Activated naive CD4-positive, alpha-beta T cell treated with anti-CD3 and anti-CD28 coated beads, Interleukin-2, amount 50 U/mL, for 24 hours (primary cell): ENCODE results near the gene NRCAM.

Source experiments
- H3K27ac Mint-ChIP-seq: one replicate; pipeline ENCODE4 v1.8.0; 2021; ENCODE audit warnings: mild to moderate bottlenecking, mixed read lengths
- H3K27me3 Mint-ChIP-seq: one replicate; pipeline ENCODE4 v1.8.0; 2021; ENCODE audit warnings: mixed read lengths
- H3K36me3 Mint-ChIP-seq: one replicate; pipeline ENCODE4 v1.8.0; 2021; ENCODE audit warnings: mixed read lengths
- H3K4me1 Mint-ChIP-seq: one replicate; pipeline ENCODE4 v1.8.0; 2021; ENCODE audit warnings: mixed read lengths
- H3K4me3 Mint-ChIP-seq: one replicate; pipeline ENCODE4 v1.8.0; 2021; ENCODE audit warnings: mild to moderate bottlenecking, mixed read lengths
- H3K9me3 Mint-ChIP-seq: one replicate; pipeline ENCODE4 v1.8.0; 2021; ENCODE audit warnings: mixed read lengths

The NRCAM gene

DNA sequence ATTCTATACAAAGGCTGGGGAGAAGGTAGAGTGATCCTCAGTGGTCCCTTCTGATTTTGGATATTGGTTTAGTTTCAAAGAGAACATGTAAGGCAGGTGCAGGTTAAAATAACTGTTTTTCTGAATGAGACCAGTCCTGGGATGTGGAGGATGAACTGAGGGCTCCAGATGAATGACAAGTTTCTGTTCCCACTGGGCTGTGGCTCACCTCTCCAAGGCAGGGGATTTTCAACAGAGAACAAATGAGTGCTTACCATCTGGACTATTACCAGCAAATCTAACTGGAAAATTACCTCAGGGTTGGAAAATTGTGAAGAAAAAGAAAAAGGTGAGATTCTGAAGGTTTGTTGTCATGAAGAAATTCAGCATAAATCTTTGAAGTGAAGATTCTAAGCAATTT, 334.1 kb downstream of the NRCAM start:
- H3K36me3 Mint-ChIP-seq = no peaks in the 10 kb centered on the region
- H3K27me3 Mint-ChIP-seq = no peaks in the 10 kb centered on the region
- H3K27ac Mint-ChIP-seq = no peak overlapping the region
- no peaks in the 10 kb centered on the region for H3K4me1 Mint-ChIP-seq
- H3K9me3 Mint-ChIP-seq = no peaks in the 10 kb centered on the region
- no peak overlapping the region for H3K4me3 Mint-ChIP-seq

DNA sequence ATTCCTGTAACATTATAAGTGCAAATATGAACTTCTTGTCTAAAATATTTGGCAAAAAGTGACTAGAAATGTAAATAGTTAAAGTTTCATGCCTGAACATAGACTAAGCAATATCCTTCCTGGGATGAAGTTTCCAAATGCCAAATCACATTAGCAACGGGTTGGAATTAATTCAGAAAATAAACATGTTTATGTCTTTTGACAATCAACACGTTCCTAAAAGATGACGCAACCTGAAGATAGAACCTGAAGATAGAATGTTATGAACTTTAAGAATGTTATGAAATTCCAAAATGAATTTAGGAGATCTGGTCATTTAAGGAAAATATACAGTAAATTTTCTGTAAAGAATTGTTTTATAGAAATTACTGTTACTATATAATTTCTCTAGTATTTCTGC, 335.3 kb downstream of the NRCAM start:
- no peak overlapping the region for H3K4me3 Mint-ChIP-seq
- H3K36me3 Mint-ChIP-seq = no peaks in the 10 kb centered on the region
- H3K27me3 Mint-ChIP-seq = no peaks in the 10 kb centered on the region
- H3K4me1 Mint-ChIP-seq = no peaks in the 10 kb centered on the region
- no peaks in the 10 kb centered on the region for H3K9me3 Mint-ChIP-seq
- H3K27ac Mint-ChIP-seq = no peak overlapping the region

DNA sequence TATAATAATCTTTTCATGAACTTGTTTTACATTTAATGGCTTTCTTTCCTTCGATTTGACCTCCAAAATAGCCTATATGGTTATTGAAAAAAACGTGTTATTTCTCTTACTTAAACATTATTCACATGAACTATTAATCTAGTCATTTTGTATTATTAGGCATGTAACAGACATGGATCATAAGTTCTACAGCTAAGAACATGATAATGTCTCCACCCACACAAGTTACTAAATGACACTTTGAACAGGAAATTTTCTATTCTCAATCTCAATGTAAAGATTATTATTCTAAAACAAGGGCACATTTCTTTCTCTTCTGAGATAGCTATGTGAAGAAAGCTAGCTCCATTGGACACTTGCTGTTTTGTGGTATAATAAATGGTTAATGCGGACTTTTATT, 336.0 kb downstream of the NRCAM start:
- H3K27ac Mint-ChIP-seq = no peak overlapping the region
- no peaks in the 10 kb centered on the region for H3K9me3 Mint-ChIP-seq
- H3K36me3 Mint-ChIP-seq = no peaks in the 10 kb centered on the region
- H3K4me1 Mint-ChIP-seq = no peaks in the 10 kb centered on the region
- no peak overlapping the region for H3K4me3 Mint-ChIP-seq
- no peaks in the 10 kb centered on the region for H3K27me3 Mint-ChIP-seq

DNA sequence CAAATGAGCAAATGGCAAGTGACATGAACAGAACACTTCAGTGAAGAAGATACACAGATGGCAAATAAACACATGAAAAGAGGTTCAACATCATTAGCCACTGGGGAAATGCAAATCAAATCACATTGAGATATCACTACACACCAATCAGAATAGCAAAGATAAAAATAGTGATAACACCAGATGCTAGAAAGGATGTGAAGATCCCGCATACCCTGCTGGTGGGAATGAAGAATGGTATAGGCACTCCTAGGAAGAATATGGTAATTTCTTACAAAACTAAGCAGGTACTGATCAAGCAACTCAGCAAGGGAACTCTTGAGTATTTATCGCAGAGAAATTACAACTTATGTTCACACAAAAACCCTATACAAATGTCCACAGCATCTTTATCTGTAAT, 337.3 kb downstream of the NRCAM start:
- Mint-ChIP-seq H3K36me3 (no peaks in the 10 kb centered on the region), H3K4me3 (no peak overlapping the region), H3K9me3 (no peaks in the 10 kb centered on the region), H3K4me1 (no peaks in the 10 kb centered on the region), H3K27ac (no peak overlapping the region), H3K27me3 (no peaks in the 10 kb centered on the region)

DNA sequence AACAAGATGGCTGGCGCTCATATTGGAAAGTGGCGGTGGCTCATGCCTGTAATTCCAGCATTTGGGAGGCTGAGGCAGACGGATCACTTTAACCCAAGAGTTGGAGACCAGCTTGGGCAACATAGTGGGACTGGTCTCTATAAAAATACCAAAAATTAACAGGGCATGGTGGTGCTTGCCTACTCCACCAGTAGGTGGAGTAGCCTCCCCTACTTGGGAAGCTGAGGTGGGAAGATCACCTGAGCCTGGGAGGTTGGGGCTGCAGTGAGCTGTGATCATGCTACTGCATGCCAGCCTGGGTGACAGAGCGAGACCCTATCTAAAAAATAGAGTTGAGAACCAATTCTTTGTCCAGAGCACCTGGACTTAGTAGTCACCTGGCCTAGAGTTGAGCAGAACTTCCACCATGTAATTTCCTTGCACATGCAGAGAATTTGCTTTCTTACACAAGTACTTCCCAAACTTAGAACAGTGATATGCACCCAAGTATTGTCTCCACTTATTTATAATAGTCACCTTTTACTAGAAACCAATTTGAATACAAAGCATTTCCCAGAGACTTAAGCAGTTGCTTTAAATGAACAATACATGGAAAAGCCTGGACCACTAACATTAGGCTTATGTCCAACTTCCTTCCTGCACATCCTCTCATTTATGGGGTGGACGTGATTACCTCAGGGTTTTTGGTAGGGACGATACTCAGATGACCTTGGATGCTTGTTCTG, 342.0 kb downstream of the NRCAM start:
- no peaks in the 10 kb centered on the region for H3K36me3 Mint-ChIP-seq
- H3K27ac Mint-ChIP-seq = no peak overlapping the region
- no peaks in the 10 kb centered on the region for H3K9me3 Mint-ChIP-seq
- no peaks in the 10 kb centered on the region for H3K27me3 Mint-ChIP-seq
- H3K4me3 Mint-ChIP-seq = no peak overlapping the region
- no peaks in the 10 kb centered on the region for H3K4me1 Mint-ChIP-seq

DNA sequence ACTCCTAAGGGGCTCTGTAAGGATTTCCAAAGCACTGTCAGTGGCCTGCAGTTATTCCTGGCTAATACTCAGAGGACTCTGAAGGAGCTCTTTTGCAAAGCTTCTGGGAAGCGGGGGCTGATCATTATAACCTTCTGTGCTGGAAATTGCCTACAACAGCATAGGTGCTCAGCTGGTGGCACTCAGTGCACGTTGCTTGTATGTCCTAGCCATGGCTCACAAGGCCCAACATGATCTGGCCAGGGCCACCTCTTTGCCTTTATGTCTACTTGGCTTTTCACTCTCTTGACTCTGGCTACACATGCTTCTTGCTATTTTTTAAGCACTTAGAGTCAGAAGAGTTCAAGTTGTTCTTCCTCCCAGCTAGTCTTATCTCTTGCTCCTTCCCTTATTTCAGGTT, 343.6 kb downstream of the NRCAM start:
- Mint-ChIP-seq H3K4me3 (no peak overlapping the region), H3K27ac (no peak overlapping the region), H3K4me1 (no peaks in the 10 kb centered on the region), H3K36me3 (no peaks in the 10 kb centered on the region), H3K27me3 (no peaks in the 10 kb centered on the region), H3K9me3 (no peaks in the 10 kb centered on the region)

DNA sequence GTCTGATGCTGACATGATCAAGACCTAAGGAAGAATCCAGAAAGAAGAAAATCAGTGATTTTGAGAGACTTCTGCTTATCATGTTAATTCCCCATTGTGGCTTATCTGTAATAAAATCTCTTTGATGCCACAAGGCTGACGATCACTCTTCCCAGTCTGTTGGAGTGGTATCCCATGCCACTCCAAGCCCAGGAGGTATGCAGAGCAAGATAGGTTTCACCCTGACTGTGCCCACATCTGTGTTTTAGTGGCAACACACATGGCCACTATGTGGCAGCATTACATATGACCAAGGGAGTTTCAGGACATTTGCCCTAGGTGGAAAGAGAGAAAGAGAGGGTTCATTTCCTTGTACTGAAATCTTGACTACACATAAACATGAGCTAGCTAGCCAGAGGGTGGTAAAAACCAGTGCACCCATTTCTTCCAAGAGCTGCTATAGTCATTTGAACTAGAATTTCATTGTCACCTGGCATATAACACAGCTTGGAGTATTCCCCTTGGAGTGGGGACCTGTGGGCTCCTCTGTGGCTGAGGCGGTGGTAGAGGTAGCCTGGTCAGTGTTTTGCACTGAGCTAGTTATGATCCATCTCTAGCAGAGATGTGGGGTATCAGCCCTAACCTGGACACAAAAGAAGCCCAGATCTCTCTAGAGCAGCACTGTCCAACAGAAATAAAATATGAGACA, 346.9 kb downstream of the NRCAM start:
- no peaks in the 10 kb centered on the region for H3K27me3 Mint-ChIP-seq
- no peak overlapping the region for H3K27ac Mint-ChIP-seq
- H3K4me1 Mint-ChIP-seq = no peaks in the 10 kb centered on the region
- H3K36me3 Mint-ChIP-seq = no peaks in the 10 kb centered on the region
- H3K9me3 Mint-ChIP-seq = no peaks in the 10 kb centered on the region
- no peak overlapping the region for H3K4me3 Mint-ChIP-seq

DNA sequence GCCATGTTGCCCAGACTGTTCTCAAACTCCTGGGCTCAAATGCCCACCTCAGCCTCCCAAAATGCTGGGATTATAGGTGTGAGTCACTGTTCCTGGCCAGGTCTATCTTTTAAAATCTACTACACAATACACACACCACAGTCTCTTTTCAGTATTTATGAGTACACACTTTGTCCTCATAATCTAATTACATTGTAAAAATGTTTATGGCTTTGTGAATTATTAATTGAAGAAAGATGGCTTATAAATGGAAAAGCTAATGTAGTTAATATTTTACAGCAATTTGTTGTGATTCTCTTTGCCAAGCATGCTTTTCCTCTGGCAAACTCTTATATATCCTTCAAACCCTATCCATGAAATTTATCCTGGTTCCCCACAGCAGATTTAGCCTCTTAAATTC, 348.1 kb downstream of the NRCAM start:
- no peak overlapping the region for H3K4me3 Mint-ChIP-seq
- no peaks in the 10 kb centered on the region for H3K36me3 Mint-ChIP-seq
- no peaks in the 10 kb centered on the region for H3K4me1 Mint-ChIP-seq
- no peak overlapping the region for H3K27ac Mint-ChIP-seq
- H3K9me3 Mint-ChIP-seq = no peaks in the 10 kb centered on the region
- H3K27me3 Mint-ChIP-seq = no peaks in the 10 kb centered on the region

DNA sequence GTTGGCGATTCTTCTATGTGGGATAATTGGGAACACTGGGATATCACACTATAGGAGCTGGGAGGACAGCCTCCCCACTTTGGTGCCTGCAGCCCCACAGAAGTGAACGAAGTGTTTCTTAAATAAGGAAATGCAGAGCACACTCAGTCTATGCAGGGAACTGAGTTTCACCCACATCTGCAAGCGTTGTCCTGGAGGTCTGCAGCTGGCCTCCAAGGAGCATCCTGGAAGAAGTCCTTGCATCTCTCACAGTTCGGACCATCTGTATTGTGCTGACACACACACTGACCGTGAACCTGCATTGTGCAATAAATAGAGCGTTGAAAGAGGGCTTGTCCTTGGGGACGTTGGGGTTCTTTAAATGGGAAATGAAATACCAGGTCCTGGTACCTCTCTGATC, 351.9 kb downstream of the NRCAM start:
- Mint-ChIP-seq H3K4me1 (no peaks in the 10 kb centered on the region), H3K27ac (no peak overlapping the region), H3K9me3 (no peaks in the 10 kb centered on the region)

GRCh38 chr7:108103558-108104298, 352.5 kb downstream of the NRCAM start:
- Mint-ChIP-seq H3K4me1 (no peaks in the 10 kb centered on the region), H3K9me3 (no peaks in the 10 kb centered on the region), H3K4me3 (no peak overlapping the region), H3K27ac (no peak overlapping the region), H3K27me3 (peaks cover 3% of the 10 kb centered on the region), H3K36me3 (no peaks in the 10 kb centered on the region)

More for the DNA sequence above, 351.9 kb downstream of the NRCAM start:
- Mint-ChIP-seq H3K27me3 (no peaks in the 10 kb centered on the region), H3K36me3 (no peaks in the 10 kb centered on the region), H3K4me3 (no peak overlapping the region)

DNA sequence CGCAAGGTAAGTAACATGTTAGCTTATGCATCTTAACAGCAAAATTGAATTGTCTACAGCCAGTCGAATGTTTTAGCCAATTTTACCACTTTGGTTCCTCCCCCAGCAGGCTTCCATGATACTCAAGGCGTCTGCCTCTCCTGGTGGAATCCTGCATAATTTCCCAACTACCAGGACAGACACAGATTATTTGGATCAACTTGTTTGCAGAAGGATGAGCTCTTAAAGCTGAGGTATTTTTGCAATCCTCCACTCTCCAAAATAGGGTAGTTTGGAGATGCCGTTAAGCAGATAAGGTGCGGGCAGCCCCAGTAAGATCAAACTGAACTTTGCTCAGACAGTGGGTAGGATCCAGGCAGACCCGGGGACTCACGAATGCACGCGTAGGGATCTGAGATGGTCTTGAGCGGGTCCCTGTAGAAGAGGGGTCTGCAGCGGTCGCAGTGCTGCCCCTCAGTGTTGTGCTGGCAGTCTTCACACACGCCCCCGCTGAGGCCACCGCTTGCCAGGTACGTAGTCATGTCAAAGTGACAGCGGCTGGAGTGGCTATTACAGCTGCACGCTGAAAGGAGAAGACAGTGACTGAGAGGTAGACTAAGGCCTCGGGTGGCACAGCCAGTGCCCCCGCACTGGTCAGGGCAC, 353.4 kb downstream of the NRCAM start:
- Mint-ChIP-seq H3K4me1 (no peaks in the 10 kb centered on the region), H3K27me3 (peaks cover 3% of the 10 kb centered on the region), H3K9me3 (no peaks in the 10 kb centered on the region)

DNA sequence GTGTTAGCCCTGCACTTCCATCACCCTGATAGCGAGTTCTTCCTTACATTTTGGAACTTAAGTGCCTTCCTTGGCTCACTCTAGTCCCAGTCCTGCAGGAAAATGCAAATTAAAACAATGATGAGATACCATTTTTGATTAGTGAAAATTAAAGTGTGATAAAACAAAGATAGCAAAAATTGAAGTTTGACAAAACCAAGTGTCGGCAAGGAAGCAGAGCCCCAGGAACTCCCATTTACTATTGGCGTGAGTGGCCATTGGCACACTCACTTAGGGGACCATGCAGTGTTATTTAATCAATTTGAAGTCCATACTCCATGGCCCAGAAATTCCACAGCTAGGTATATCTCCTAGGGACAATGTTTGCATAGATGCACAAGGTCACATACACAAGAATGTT, 354.5 kb downstream of the NRCAM start:
- H3K36me3 Mint-ChIP-seq = no peaks in the 10 kb centered on the region

More for the DNA sequence above, 353.4 kb downstream of the NRCAM start:
- Mint-ChIP-seq H3K27ac (no peak overlapping the region), H3K4me3 (no peak overlapping the region), H3K36me3 (no peaks in the 10 kb centered on the region)

DNA sequence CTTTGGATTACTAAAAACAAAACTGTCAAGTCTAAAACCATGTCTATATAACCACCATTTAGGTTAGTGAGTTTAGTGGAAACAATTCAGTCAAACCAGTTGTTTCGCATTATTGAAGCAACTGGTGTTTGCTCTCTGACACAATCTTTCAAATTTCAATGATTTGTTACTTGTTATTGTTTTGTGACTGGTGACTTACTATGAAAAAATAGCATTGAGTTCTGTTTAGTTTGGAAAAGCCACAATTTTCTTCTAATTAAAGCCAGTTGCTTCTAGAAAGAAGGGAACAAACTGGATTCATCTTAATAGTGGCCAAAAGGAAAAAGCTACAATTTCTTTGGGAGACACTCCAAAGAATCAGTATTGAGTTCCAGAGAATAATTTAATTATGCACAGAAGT, 356.5 kb downstream of the NRCAM start:
- Mint-ChIP-seq H3K27me3 (peaks cover 7% of the 10 kb centered on the region), H3K36me3 (no peaks in the 10 kb centered on the region), H3K4me3 (no peak overlapping the region), H3K27ac (no peak overlapping the region), H3K4me1 (no peaks in the 10 kb centered on the region), H3K9me3 (no peaks in the 10 kb centered on the region)

More for the DNA sequence above, 354.5 kb downstream of the NRCAM start:
- H3K27ac Mint-ChIP-seq = no peak overlapping the region
- no peak overlapping the region for H3K4me3 Mint-ChIP-seq
- H3K27me3 Mint-ChIP-seq = peaks cover 3% of the 10 kb centered on the region
- H3K9me3 Mint-ChIP-seq = no peaks in the 10 kb centered on the region
- H3K4me1 Mint-ChIP-seq = no peaks in the 10 kb centered on the region

- Mint-ChIP-seq H3K4me1 (no peaks in the 10 kb centered on the region), H3K4me3 (no peak overlapping the region), H3K36me3 (no peaks in the 10 kb centered on the region), H3K27ac (no peak overlapping the region), H3K27me3 (peaks cover 13% of the 10 kb centered on the region), H3K9me3 (no peaks in the 10 kb centered on the region)
Measured at GRCh38 chr7:108097703-108098102, 358.5 kb downstream of the NRCAM start.
